Adrenal gland (tissue), 5 donors: ENCODE results near the gene EFCAB8.

Experiments used
- CTCF ChIP-seq, 6 experiments: fragments of 450-650 bp in 4 of 6; fragments of 200-600 bp in 2 of 6; sonication (generic) in 1 of 6; IDR thresholded peaks; 1 replicate in 5 of 6; 2 replicates in 1 of 6; pipeline versions ENCODE4 v1.5.1 to v1.8.0; 2016 to 2021; ENCODE audit warnings: antibody characterized with exemption in 6 of 6, mild to moderate bottlenecking in 2 of 6, moderate library complexity in 1 of 6
- POLR2A ChIP-seq, 2 donors: fragments of 450-650 bp; IDR thresholded peaks; one replicate each; pipeline ENCODE4 v1.6.1; 2017; ENCODE audit warnings: antibody characterized with exemption in 2 of 2, mild to moderate bottlenecking in 2 of 2, moderate library complexity in 1 of 2
- donor health status: DM: no; HTN: no; CAD: no.

GRCh38 chr20:32841632-32842031 is 17.1 kb upstream of the EFCAB8 start:
- TF ChIP-seq CTCF (IDR thresholded peaks at IDR 0.05) (no peak), POLR2A (IDR thresholded peaks at IDR 0.05) (no peak)
